ENCODE measurements around the gene POLR3A.

The POLR3A gene

GRCh38 chr10:78038791-78039547, 9.7 kb upstream of the POLR3A start:
- Histone ChIP-seq H4K20me1 (ENCODE audit: insufficient read depth, low read length) (peaks cover 86% of the 10 kb centered on the region), H3K4me3 (ENCODE audit: low read length) (no peak overlapping the region), H2AFZ (ENCODE audit: low read depth, low read length) (no peak overlapping the region), H3K36me3 (replicated peaks; ENCODE audit: low read depth, low read length) (peaks cover 76% of the 10 kb centered on the region), H3K27ac (ENCODE audit: low read length) (no peak overlapping the region), H3K4me1 (ENCODE audit: low read length) (peaks cover 24% of the 10 kb centered on the region), H3K9ac (ENCODE audit: low read length) (no peak overlapping the region), H3K27me3 (ENCODE audit: low read depth, low read length) (no peaks in the 10 kb centered on the region), H3K79me2 (ENCODE audit: low read length) (peaks cover 71% of the 10 kb centered on the region), H3K9me3 (ENCODE audit: insufficient read depth, low read length) (no peaks in the 10 kb centered on the region), H3K4me2 (ENCODE audit: low read length) (no peak overlapping the region)
- no peak for TF ChIP-seq EZH2phosphoT487 (IDR thresholded peaks at IDR 0.05; ENCODE audit: low read depth)
- TF ChIP-seq, protein P1, sequence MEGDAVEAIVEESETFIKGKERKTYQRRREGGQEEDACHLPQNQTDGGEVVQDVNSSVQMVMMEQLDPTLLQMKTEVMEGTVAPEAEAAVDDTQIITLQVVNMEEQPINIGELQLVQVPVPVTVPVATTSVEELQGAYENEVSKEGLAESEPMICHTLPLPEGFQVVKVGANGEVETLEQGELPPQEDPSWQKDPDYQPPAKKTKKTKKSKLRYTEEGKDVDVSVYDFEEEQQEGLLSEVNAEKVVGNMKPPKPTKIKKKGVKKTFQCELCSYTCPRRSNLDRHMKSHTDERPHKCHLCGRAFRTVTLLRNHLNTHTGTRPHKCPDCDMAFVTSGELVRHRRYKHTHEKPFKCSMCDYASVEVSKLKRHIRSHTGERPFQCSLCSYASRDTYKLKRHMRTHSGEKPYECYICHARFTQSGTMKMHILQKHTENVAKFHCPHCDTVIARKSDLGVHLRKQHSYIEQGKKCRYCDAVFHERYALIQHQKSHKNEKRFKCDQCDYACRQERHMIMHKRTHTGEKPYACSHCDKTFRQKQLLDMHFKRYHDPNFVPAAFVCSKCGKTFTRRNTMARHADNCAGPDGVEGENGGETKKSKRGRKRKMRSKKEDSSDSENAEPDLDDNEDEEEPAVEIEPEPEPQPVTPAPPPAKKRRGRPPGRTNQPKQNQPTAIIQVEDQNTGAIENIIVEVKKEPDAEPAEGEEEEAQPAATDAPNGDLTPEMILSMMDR (IDR thresholded peaks at IDR 0.05; ENCODE audit: low read depth, low read length): no peak

DNA sequence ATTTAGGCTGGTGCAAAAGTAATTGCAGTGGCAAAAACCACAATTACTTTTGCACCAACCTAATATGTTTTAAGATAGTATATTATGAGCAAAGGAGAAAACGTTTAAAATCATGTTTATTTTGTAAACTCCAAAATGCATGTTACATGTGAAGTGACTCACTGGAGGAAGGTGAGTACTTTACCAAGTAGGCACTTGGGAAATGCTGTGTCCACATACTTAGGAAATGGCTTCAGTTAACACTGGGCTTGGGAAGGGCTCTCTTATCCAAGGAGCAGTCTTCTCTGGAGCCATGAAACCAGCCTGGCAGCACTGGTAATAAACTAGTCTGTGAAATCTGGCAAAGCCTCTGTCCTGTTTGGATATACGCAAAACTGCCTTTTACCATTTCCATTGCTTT, 8.8 kb upstream of the POLR3A start:
- no peak overlapping the region for H3K4me3 ChIP-seq (ENCODE audit: low read length)
- no peaks in the 10 kb centered on the region for H3K9me3 ChIP-seq (ENCODE audit: insufficient read depth, low read length)
- TF ChIP-seq, protein P1 (IDR thresholded peaks at IDR 0.05; ENCODE audit: low read depth, low read length): no peak
- no peak for TF ChIP-seq EZH2phosphoT487 (IDR thresholded peaks at IDR 0.05; ENCODE audit: low read depth)
- H3K4me1 ChIP-seq (ENCODE audit: low read length): peaks cover 21% of the 10 kb centered on the region
- no peak overlapping the region for H3K27ac ChIP-seq (ENCODE audit: low read length)
- no peak overlapping the region for H3K4me2 ChIP-seq (ENCODE audit: low read length)
- H3K79me2 ChIP-seq (ENCODE audit: low read length): peaks cover 75% of the 10 kb centered on the region
- no peak overlapping the region for H3K9ac ChIP-seq (ENCODE audit: low read length)
- H2AFZ ChIP-seq (ENCODE audit: low read depth, low read length): no peak overlapping the region
- H4K20me1 ChIP-seq (ENCODE audit: insufficient read depth, low read length): peaks cover 81% of the 10 kb centered on the region
- peaks cover 76% of the 10 kb centered on the region for H3K36me3 ChIP-seq (replicated peaks; ENCODE audit: low read depth, low read length)
- H3K27me3 ChIP-seq (ENCODE audit: low read depth, low read length): no peaks in the 10 kb centered on the region

DNA sequence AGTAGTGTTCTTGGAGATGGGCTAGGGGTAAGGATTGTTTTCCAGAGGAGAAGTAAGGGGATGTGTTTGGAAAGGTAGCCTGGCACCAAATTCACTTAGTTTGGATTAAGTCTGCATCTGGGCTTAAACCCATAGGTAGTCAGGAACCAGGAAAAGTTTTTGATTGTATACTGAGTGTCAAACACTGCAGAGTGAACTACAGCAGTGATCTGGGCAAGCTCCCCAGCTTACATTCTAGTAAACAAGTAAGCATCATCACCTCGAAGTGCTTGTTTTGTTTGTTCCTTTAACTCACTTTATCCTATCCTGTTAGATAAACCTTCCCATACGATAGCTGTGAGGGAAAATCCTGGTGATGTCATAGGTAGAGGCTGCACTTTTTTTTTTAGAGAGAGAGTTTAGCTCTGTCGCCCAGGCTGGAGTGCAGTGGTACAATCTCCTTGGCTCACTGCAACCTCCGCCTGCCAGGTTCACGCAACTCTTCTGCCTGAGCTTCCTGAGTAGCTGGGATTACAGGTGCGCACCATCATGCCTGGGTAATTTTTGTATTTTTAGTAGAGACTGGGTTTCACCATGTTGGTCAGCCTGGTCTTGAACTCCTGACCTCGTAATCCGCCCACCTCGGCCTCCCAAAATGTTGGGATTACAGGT, 6.7 kb upstream of the POLR3A start:
- peaks cover 22% of the 10 kb centered on the region for H3K4me1 ChIP-seq (ENCODE audit: low read length)

GRCh38 chr10:78035437-78035836, 6.1 kb upstream of the POLR3A start:
- Histone ChIP-seq H3K27ac (ENCODE audit: low read length) (no peak overlapping the region), H3K79me2 (ENCODE audit: low read length) (peaks cover 66% of the 10 kb centered on the region), H2AFZ (ENCODE audit: low read depth, low read length) (no peak overlapping the region), H3K27me3 (ENCODE audit: low read depth, low read length) (no peaks in the 10 kb centered on the region), H3K4me1 (ENCODE audit: low read length) (peaks cover 22% of the 10 kb centered on the region), H3K36me3 (replicated peaks; ENCODE audit: low read depth, low read length) (peaks cover 59% of the 10 kb centered on the region), H3K9me3 (ENCODE audit: insufficient read depth, low read length) (no peaks in the 10 kb centered on the region), H4K20me1 (ENCODE audit: insufficient read depth, low read length) (peaks cover 57% of the 10 kb centered on the region), H3K9ac (ENCODE audit: low read length) (peak overlapping the region; percentile 6; the same call in 1 of the 2 replicates), H3K4me2 (ENCODE audit: low read length) (peak overlapping the region; percentile 85), H3K4me3 (ENCODE audit: low read length) (peak overlapping the region; percentile 99; the same call in 1 of the 2 replicates)
- no peak for TF ChIP-seq EZH2phosphoT487 (IDR thresholded peaks at IDR 0.05; ENCODE audit: low read depth)
- TF ChIP-seq, protein P1 (IDR thresholded peaks at IDR 0.05; ENCODE audit: low read depth, low read length): no peak

More for the DNA sequence above, 6.7 kb upstream of the POLR3A start:
- H3K79me2 ChIP-seq (ENCODE audit: low read length): peaks cover 72% of the 10 kb centered on the region
- peak overlapping the region; percentile 6; the same call in 1 of the 2 replicates for H3K9ac ChIP-seq (ENCODE audit: low read length)
- H3K9me3 ChIP-seq (ENCODE audit: insufficient read depth, low read length): no peaks in the 10 kb centered on the region
- TF ChIP-seq, protein P1 (IDR thresholded peaks at IDR 0.05; ENCODE audit: low read depth, low read length): no peak
- TF ChIP-seq EZH2phosphoT487 (IDR thresholded peaks at IDR 0.05; ENCODE audit: low read depth): no peak
- no peak overlapping the region for H3K4me3 ChIP-seq (ENCODE audit: low read length)
- no peak overlapping the region for H2AFZ ChIP-seq (ENCODE audit: low read depth, low read length)
- peaks cover 63% of the 10 kb centered on the region for H4K20me1 ChIP-seq (ENCODE audit: insufficient read depth, low read length)
- H3K27ac ChIP-seq (ENCODE audit: low read length): no peak overlapping the region
- H3K4me2 ChIP-seq (ENCODE audit: low read length): peak overlapping the region; percentile 85; the same call in 1 of the 2 replicates
- H3K27me3 ChIP-seq (ENCODE audit: low read depth, low read length): no peaks in the 10 kb centered on the region
- peaks cover 65% of the 10 kb centered on the region for H3K36me3 ChIP-seq (replicated peaks; ENCODE audit: low read depth, low read length)

Data from OCI-LY3 (cell line).